Stomach (tissue), 9 donors: Measurements from ENCODE around the gene AK2. TPM values are rescaled to one million over a fixed set of nuclear protein-coding genes. Genes with fewer than 3 reads are reported as not detected.
"Not testable (repeated sequence)": the region's sequence is repeated elsewhere in the genome, so short reads cannot be mapped to it uniquely, and the experiment has no call there.

ENCODE experiments used
- DNase-seq, 2 donors: peaks; one replicate each; pipeline versions ENCODE4 v3.0.0 to v3.0.0-alpha.2; 2013 to 2019
- H3K27ac ChIP-seq, 5 donors: fragments of 200-600 bp in 4 of 5; sonication (generic) in 4 of 5; one replicate each; pipeline ENCODE4 v1.5.1; 2013 to 2019; ENCODE audit warnings: mild to moderate bottlenecking in 1 of 5, moderate library complexity in 1 of 5
- H3K27me3 ChIP-seq, 3 donors: fragments of 200-600 bp; sonication (generic); one replicate each; pipeline ENCODE4 v1.5.1; 2017 to 2019; ENCODE audit warnings: mixed run types in 1 of 3
- H3K36me3 ChIP-seq, 4 donors: fragments of 200-600 bp; sonication (generic); 1 replicate in 3 of 4; 2 replicates in 1 of 4; pipeline ENCODE4 v1.5.1; 2016 to 2019
- H3K4me1 ChIP-seq, 4 donors: fragments of 200-600 bp; sonication (generic); one replicate each; pipeline ENCODE4 v1.5.1; 2016 to 2019
- H3K4me3 ChIP-seq, 4 donors: fragments of 200-600 bp; sonication (generic) in 3 of 4; one replicate each; pipeline ENCODE4 v1.5.1; 2016 to 2019; ENCODE audit warnings: mild to moderate bottlenecking in 1 of 4
- H3K9me3 ChIP-seq, 4 donors: fragments of 200-600 bp; sonication (generic); one replicate each; pipeline ENCODE4 v1.5.1; 2016 to 2019
- CTCF ChIP-seq, 7 experiments: fragments of 450-650 bp in 4 of 7; fragments of 200-600 bp in 3 of 7; sonication (generic) in 3 of 7; IDR thresholded peaks; one replicate each; pipeline ENCODE4 v1.5.1; 2016 to 2019; ENCODE audit warnings: antibody characterized with exemption in 7 of 7, control low read depth in 2 of 7, mild to moderate bottlenecking in 1 of 7
- EP300 ChIP-seq: sonication (generic); formaldehyde crosslinking; IDR thresholded peaks from one replicate; pipeline ENCODE4 v1.6.1; 2017; ENCODE audit warnings: antibody characterized with exemption
- POLR2A ChIP-seq, 4 donors: fragments of 450-650 bp; IDR thresholded peaks; one replicate each; pipeline ENCODE4 v1.6.1; 2016; ENCODE audit warnings: antibody characterized with exemption in 4 of 4, control low read depth in 2 of 4, mild to moderate bottlenecking in 1 of 4, moderate library complexity in 1 of 4
- POLR2AphosphoS5 ChIP-seq, 3 donors: sonication (generic); formaldehyde crosslinking; IDR thresholded peaks; one replicate each; pipeline ENCODE4 v1.6.1; 2016; ENCODE audit warnings: antibody characterized with exemption in 3 of 3
- WGBS, 5 donors: extraction: QIAGEN DNeasy Blood & Tissue Kit in 3 of 5; methylation state at CpG; one replicate each; pipeline versions ENCODE4 v1.1.5 to v1.1.7; 2013 to 2018; 5-methylcytosine and 5-hydroxymethylcytosine counted together
- intact Hi-C: fragments of 100-400 bp; cut with DNase I; formaldehyde crosslinking; loops from one replicate; pipeline ENCODE4 v1.15.1; 2023; ENCODE audit warnings: low total_unique reads
- polyA plus RNA-seq, 3 donors: library from polyadenylated mRNA; stranded (reverse); fragments of 200-250 nt; gene quantifications; one replicate each; pipeline ENCODE4 v1.2.3, GENCODE V29; 2013
- total RNA-seq, 5 donors: library from RNA; depleted of rRNA; stranded (reverse); fragments of >200 nt; gene quantifications; one replicate each; pipeline versions ENCODE4 v1.1.0 to v1.2.3, GENCODE V29; 2014 to 2016
- donor health status: healthy with polysubstance abuse.
- donor health status: Bipolar disorder and iron deficiency.
- donor health status: healthy.

The AK2 gene
- total and polyA plus RNA-seq, 8 donors = 71.0 to 263 (median 115) TPM

GRCh38 chr1:33025180-33025569, 11.5 kb downstream of the AK2 start:
- peaks cover 24 to 78% (median 55%) of the 10 kb centered on the region in 4 donors for H3K4me1 ChIP-seq

DNA sequence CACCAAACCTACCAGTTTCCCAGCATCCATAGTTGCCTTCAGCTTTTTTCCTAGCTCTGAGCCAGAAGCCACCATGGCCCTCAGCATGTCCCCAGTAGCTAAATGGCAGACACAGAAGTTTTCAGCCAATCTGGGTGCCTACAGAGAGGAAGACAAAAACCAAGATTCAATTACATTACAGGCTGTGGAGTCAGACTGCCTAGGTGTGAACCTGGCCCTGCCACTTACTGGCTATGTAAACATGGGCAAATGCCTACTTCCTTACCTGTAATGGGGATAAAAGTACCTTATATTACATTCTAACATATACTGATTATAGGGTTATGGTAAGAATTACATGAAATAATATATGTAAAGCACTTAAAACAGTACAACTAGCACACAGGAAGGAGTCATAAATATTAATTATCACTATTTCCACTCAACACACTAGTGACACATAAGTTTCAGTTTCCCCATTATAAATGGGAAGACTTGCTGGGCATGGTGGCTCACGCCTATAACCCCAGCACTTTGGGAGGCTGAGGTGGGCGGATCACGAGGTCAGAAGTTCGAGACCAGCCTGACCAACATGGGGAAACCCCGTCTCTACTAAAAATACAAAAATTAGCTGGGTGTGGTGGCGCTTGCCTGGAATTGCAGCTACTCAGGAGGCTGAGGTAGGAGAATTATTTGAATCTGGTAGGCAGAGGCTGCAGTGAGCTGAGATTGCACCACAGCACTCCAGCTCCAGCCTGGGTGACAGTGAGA, 12.1 kb downstream of the AK2 start:
- H3K36me3 ChIP-seq = peaks cover 33 to 59% (median 58%) of the 10 kb centered on the region in 4 donors
- H3K27me3 ChIP-seq, intact Hi-C loops, H3K9me3 ChIP-seq, DNase-seq, H3K4me3 ChIP-seq: not testable (repeated sequence)
- peaks cover 24 to 72% (median 52%) of the 10 kb centered on the region in 4 donors for H3K4me1 ChIP-seq
- peak overlapping the region; percentile 25 to 83 (median 68) for H3K27ac ChIP-seq
- WGBS, 5 donors = 70 to 77% (median 73%) methylated on average over 6 of the region's 6 CpGs

More at GRCh38 chr1:33025180-33025569, 11.5 kb downstream of the AK2 start:
- Histone ChIP-seq H3K27ac (peak overlapping the region; percentile 25 to 83 (median 68)), H3K36me3 (peaks cover 28 to 54% (median 54%) of the 10 kb centered on the region in 4 donors), H3K9me3 (no peaks in the 10 kb centered on the region), H3K4me3 (no peak overlapping the region), H3K27me3 (no peaks in the 10 kb centered on the region)
- 50 to 62% (median 55%) methylated on average over 1 of the region's 1 CpG for WGBS, 5 donors
- no peak for DNase-seq
- intact Hi-C loops = no loop called here
- no peak for TF ChIP-seq POLR2AphosphoS5 (IDR thresholded peaks at IDR 0.05)

GRCh38 chr1:33022650-33023200, 14.0 kb downstream of the AK2 start:
- TF ChIP-seq EP300 (no peak), POLR2A (IDR thresholded peaks at IDR 0.05) (no peak), POLR2AphosphoS5 (IDR thresholded peaks at IDR 0.05) (peak in 1 of 3 donors; percentile 32), CTCF (IDR thresholded peaks at IDR 0.05) (no peak)
- peak in 1 of 2 donors; percentile 44 for DNase-seq
- Histone ChIP-seq H3K36me3 (peaks cover 36 to 67% (median 66%) of the 10 kb centered on the region in 4 donors), H3K4me3 (no peak overlapping the region), H3K27ac (peak overlapping the region; percentile 54 to 83 (median 58)), H3K9me3 (no peaks in the 10 kb centered on the region), H3K27me3 (no peaks in the 10 kb centered on the region), H3K4me1 (peaks cover 24 to 58% (median 51%) of the 10 kb centered on the region in 4 donors)
- intact Hi-C loops = no loop called here

- intact Hi-C loops = no loop called here
- Histone ChIP-seq H3K27ac (peak overlapping the region; percentile 23 to 83 (median 58)), H3K4me1 (peaks cover 18 to 49% (median 44%) of the 10 kb centered on the region in 4 donors), H3K9me3 (no peaks in the 10 kb centered on the region), H3K36me3 (peaks cover 45 to 76% (median 75%) of the 10 kb centered on the region in 4 donors), H3K27me3 (no peaks in the 10 kb centered on the region), H3K4me3 (no peak overlapping the region)
- no peak for DNase-seq
- 64 to 79% (median 68%) methylated on average over 4 of the region's 4 CpGs for WGBS, 5 donors
- no peak for TF ChIP-seq EP300
- TF ChIP-seq POLR2AphosphoS5 (IDR thresholded peaks at IDR 0.05) = peak in 1 of 3 donors; percentile 15
These were observed 14.9 kb downstream of the AK2 start for GRCh38 chr1:33021567-33022431.

GRCh38 chr1:33018112-33018511, 18.6 kb downstream of the AK2 start:
- Histone ChIP-seq H3K36me3 (peaks cover 48 to 87% (median 81%) of the 10 kb centered on the region in 4 donors), H3K27me3 (no peaks in the 10 kb centered on the region), H3K27ac (no peak overlapping the region), H3K4me3 (no peak overlapping the region), H3K4me1 (peaks cover 0 to 25% (median 18%) of the 10 kb centered on the region in 4 donors), H3K9me3 (no peaks in the 10 kb centered on the region)
- intact Hi-C loops = no loop called here
- no peak for DNase-seq
- TF ChIP-seq EP300 (no peak), CTCF (IDR thresholded peaks at IDR 0.05) (no peak), POLR2A (IDR thresholded peaks at IDR 0.05) (no peak), POLR2AphosphoS5 (IDR thresholded peaks at IDR 0.05) (no peak)
- WGBS, 5 donors = 86 to 97% (median 89%) methylated on average over 3 of the region's 3 CpGs
